GM18867 (cell line): Measurements from ENCODE around the gene ITPKB.

Experiments
- ATAC-seq: cut with Tn5 transposase; IDR thresholded peaks from one replicate; pipeline ENCODE4 v1.9.1; 2021; ENCODE audit warnings: mild to moderate bottlenecking, moderate library complexity; ENCODE audit not compliant: unreplicated experiment

The ITPKB gene

DNA sequence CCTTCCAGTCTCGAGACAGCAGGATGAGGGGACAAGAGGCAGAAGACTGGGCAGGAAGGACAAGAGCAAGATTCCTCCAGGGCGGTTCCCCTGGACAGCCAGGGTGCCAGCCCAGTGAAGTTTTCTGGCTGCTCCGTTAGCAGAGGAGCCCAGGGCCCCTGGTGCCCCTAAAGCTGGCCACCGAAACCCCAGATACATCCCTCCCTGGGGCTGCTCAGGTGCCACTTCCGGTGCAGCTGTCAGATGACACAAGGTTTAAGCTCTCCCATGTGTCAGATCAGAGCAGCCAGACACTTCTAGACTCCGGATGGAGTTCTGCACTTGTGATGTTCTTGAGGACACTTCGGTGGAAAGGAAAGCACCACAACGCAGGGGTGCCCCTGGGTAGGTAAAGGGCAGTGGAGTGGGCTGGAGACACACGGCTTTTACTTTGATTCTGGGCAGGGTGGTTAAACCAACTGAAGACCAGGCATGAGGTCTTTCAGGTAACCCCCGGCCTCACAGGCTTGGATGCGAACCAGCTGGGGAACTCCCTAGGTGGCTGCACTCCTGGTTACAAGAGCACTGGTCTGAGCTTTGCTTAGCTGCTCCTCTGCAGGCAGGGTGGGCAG, 85.7 kb downstream of the ITPKB start:
- peak; percentile 85 for ATAC-seq

DNA sequence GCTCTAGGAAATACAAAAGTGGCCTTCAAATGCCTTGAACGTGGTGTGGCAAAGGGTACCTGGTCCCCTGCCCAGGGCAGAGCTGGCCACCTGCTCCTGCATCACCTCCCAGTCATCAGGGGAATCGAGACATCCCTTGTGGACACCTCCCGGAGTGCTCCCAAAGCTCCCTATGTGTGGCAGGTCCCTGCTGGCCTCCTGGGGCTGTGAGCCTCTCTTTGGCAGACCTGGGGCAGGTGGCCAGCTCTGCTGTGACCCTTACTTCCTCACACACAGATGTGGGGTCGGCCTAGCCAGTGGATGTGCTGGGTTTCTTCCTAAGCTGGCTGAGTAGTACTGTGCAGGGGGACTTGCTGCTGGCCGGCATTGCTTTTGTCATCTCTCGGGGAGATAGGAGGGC, 86.5 kb downstream of the ITPKB start:
- ATAC-seq, result no peak

DNA sequence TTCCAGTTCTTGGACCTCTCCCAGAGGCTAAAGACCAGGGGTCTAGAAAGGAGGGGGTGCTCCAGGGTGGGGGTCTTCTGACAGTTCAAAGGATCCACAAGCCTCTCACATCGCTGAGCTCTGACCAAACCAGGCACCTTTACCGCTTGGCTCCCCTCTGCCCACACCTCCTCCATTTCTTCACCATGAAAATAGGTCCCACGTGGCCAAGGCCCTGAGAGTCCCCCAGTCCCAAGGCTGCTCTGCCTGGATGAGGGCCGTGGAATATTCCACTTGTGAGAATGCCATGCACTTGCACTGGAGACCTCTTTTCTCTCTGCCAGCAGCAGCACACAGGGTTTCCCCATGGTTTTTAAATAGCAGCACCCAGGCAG, 87.4 kb downstream of the ITPKB start:
- no peak for ATAC-seq

DNA sequence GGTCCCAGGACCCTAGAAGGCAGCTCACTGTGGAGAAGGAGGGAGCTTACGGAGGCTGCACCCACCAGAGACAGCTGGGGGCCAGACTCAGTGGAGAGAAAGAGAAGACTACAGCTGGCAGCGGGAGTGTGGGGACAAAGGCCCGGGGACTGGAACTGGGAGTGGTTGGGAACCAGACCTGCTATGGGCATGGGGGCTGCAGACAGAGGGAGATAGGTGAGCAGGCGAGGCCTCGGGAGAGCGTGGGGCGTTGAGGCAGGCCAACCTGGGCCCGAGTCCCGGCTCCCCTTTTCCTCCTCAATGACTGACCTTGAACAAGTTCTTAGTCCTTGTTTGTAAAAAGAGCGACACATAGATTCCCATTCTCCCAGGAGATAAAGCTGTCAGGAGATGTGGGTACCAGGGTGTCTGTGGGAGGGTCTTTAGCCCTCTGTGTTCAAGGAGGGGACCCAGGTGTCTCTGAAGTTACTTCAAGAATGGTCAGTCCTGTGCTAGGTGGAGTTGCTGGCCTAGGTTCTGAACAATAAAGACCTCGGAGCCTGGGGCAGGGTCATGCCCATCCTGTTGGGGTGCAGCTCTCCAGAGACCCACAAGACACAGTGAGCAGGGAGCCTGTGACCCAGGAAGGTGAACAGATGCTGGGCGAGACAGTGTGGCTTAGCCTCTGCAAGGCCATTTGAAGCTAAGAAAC, 87.9 kb downstream of the ITPKB start:
- ATAC-seq, result no peak

DNA sequence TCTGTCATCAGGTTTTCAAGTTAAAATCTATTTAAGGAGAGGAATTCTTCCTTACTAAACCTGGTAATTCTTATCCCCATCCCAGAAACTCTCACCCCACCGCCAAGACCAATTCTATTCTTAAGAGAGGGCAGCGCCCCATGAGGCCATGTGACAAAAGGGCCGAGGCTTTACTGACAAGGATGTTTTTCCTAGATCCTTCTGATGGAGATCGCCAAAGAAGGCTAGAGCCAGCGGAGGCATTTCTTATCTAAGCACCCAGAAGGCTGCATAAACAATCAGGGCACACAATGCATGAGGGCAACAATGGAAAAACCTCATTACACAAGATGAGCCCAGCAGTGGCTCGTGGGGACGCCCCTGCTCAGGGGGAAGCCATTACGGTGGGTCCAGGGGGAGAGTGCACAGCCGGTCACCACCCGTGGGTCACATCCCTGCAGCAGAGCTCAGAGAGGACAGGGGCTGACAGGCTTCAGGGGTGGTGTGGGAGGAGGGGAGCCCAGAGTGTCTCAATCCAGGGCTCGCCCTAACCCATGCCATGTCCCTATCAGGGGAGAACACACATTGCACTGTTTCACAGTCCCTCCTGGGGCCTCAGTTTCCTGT, 88.7 kb downstream of the ITPKB start:
- no peak for ATAC-seq

DNA sequence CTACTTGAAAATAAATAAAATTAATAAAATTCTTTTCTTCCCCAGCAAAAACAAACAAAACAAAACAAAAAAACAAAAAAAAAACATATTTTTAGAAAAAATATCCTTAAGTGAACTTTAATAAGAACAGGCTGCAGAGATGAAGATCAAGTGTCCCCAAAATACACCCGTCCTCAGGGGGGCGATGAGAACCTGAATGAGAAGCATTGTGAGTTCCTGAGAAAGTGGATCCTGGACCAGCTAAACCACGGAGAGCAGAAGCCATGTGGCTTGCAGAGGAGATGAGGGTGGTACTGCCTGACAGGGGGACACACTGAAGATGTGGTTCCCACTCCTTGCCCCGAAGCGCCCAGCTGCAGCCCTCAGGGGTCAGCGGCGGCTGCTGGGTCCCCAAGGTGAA, 89.3 kb downstream of the ITPKB start:
- ATAC-seq, result no peak

DNA sequence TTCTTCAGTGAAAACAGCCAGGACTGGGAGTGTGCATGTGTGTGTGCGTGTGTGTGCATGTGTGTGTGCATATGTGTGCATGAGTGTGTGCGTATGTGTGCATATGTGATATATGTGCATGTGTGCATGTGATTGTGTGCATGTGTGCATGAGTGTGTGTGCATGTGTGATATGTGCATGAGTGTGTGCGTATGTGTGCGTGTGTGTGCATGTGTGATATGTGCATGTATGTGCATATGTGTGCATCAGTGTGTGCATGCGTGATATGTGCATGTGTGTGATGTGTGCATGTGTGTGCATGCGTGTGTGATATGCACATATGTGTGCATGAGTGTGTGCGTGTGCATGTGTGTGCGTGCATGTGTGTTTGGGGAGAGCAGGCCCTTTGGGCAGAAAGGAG, 89.8 kb downstream of the ITPKB start:
- no peak for ATAC-seq

DNA sequence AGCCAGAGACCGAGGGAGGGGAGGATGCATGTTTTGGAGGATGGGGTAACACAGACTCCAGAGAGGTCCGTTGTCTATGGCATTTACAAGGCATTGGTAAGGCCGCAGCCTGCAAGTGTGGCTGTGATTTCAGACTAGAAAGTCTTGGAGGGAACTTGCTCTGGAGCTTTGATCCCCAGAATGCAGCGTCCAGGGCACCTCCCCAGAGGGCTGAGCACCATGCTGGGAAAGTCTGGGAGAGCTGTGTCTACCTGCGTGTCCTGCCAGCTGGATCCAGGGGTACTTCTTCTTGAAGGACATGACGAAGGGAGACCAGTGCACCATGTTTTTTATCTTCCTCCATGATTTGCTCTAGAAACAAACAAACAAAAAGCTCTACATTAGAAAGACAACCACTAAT, 90.7 kb downstream of the ITPKB start:
- ATAC-seq, result no peak

DNA sequence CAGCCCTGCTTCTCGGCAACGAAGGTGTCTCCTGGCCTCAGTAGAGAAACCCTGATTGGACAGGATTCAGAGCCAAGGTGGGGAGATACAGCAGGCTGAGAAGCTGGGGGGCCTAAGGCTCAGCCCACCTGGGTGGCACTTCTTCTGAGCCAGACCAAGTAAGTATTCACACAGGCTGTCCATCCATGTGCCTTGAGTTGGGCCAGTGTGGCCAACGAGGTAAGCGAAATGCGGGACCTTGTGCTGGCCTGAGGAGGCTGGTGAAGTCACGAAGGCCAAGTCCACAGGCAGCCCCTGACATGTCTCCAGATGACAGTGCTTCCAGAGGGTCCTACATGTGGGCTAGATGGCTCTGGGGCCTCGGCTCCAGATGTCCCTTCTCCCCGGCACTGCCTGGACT, 91.4 kb downstream of the ITPKB start:
- ATAC-seq, result no peak

DNA sequence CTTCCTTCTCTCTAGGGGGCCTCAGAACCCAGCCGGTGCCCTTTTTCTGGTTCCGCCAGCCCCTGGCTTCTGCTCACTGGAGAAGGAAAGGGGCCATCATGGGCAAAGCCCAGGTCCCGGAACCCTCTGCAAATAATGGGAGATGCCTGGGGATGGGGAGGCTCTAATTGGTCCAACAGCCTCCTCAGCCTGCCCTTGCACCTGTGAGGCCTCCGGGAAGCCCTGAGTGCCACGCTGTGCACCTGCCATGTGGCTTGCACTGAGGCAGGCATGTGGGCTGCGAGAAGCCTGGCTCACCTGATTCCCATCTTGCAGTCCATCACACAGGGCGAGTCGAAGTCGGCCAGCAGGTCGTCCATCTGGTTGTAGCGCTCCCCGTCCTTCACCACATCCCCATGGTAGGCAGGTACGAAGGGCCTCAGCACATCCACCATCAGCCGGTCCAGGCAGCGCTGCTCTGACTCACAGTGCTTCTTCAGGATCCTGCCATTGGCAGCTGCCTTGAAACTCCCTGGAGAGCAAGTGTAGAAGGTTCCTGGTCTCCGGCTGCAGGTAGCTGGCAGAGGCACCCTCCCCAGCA, 92.1 kb downstream of the ITPKB start:
- no peak for ATAC-seq

DNA sequence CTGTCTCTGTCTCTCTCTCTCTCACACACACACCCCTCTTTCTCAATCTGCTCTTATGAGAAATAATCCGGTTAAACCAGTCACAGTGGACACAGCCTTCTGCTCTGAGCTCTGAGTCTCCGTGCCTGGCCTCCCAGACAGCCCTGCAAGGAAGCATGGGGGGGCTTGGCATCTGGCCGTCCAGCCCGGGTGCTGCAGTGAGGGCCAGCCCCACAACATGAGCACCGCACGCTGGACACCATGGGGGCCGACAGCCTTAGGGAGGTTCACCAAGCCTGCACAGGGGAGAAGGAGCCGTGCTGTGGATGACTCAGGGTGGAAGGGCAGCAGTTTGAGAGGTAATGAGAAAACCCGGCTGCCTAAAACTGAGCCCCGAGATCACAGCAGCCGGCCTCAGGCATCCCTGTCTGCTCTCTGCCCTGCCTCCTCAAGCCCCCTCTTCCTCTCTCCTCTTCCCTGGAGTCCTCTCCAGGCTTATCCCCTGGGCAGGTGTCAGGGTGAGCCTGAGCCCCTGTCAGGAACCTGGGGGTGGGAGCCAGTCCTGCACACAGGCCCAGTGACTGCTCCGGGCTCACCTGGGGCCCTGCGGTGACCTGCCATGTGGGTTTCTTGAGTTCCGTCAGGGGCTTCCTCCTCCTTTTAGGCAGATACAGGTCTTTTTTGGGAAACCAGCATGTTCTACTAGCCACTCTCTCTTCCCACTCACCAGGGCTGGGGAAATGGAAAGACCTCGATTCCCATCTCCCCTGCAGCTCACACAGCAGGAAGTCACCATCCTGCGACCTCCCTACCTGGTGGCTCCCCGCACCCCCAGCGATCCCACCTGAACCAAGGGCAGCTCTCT, 92.8 kb downstream of the ITPKB start:
- no peak for ATAC-seq

DNA sequence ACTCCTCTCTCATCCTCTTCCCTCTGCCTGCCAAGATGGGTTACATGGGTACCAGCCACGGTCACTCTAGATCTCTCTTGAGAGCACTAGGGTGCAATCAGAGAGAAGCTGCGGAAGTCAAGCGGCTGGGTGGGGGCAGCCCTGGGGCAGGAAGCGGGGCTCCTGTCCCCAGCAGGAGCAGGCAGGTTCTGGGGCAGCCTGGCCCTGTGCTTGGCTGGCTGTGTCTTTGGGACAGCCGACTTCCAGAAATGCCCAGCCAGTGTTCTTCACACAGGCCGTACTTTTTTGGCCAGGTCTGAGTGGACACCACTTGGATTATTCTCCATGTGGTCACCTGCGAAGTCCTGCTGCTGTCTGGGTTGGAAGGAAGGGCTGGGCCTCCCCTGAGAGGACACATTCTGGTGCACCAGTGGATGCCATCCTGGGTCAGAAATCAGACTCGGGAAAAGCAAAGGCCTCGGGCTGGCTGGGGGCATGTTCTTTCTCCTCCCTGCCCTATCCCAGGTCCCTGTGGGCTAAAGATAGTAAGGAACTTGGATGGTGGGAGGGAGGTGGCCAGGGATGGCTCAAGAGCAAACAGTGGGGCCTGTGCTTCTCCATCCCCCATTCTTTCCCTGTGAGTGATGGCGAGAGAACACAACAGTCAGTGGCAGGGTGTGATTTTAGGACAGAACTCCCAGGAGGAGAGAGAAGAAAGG, 93.7 kb downstream of the ITPKB start:
- no peak for ATAC-seq

DNA sequence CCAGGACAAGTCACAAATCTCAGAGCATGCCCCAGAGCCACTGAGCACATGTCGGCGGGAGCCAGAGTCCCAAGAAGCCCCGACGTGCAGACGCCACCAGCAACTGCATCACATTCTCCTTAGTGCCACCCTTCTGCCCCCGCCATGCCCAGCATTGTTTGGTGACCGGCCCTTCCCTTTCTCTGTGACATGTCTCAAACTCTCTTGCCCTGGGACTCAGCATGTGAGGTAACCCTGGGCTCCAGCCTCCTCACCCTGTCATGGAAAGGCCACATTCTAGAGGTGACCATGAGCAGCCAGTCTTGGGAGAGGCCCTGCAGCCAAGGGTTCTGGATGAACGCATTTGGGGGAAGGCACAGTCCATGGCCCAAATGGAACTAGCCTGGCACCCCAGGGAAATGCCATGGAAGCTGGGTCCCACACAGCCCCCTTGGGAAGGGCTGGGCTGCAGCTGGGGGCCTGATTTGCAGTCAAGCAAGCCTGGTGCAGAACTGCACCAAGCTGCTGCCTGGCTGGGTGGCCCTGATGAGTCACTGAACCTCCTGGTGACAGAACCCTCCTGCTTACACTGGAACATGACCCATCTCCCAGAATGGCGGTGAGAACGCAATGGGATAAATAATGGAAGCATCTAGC, 94.4 kb downstream of the ITPKB start:
- no peak for ATAC-seq

DNA sequence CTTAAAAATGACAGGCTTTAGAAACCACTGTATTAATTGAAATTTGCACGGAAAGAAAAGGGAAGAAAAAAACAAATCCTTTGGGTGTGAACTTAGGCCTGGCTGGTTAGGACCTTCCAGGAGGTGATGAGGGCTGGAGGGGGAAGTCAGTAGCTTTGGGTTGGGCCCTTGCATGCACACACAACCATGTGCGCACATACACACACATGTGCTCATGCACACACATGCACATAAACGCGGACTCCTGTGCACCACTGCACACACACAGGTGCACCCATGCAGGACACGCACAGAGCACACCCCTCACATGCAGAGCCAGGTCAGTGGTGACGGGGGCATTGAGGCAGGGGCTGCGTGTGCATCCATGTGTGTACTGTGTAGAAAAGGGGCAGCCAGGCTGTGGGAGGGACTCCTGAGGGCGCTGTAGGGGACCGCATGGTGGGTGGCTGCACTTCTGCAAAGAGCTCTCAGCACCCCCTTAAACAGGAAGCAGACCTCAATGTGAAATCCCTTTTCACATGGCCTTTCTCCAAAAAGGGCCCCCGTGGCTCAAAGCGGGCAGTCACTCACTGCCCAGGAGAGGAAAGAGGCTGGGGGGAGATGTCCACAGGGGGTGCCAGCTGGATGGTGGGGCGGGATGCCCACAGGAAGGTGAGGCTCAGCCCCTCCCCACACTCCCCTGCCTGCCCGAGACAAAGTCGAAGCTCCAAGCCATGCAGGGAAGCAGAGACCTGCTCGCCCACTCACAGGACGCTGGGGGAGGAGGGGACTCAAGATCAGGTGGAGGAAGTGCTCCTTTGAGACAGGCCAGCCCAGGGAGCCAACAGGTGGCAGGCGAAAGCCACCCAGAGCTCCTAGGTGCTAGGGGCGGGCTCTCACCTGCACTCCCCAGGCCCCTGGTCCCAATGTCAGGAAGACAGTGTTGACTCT, 95.2 kb downstream of the ITPKB start:
- ATAC-seq, result peak; percentile 47

DNA sequence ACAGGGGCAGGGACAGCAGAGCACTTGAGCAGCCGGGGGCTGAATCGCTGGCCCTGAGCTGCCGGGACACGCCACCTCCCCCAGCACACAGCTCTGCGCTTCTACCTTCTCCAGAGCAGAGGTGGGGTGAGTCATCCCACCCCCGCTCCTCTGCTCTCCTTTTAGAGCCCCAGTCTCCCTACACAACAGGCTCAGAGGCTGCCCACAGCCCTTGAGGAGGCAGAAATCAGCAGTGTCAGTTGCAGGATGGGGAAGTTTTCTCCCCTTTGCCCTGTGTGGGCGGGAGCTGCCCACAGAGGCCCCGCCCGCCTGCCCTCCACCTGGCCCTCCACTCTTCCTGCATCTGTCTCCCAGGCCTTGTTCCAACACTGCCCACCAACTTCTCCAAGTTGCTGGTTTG, 95.9 kb downstream of the ITPKB start:
- peak; percentile 57 for ATAC-seq

DNA sequence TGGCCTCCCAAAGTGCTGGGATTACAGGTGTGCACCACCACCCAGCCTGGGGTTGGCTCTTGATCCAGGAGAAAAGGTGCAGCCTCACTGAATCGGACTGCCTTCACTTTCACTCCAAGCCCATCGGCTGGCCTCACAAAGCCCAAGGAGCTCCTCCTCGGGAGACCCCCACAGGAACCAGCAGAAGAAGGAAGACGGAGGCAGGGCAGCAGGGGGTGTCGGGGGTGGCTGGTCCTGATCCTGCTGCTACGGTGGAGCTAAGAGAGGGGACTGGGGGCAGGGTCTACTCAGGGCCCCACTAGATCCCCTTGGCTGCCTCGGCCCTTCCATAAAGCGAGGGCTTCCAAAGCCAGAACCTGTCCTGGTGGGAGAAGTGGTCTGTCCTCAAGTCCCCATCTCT, 96.7 kb downstream of the ITPKB start:
- ATAC-seq, result no peak

DNA sequence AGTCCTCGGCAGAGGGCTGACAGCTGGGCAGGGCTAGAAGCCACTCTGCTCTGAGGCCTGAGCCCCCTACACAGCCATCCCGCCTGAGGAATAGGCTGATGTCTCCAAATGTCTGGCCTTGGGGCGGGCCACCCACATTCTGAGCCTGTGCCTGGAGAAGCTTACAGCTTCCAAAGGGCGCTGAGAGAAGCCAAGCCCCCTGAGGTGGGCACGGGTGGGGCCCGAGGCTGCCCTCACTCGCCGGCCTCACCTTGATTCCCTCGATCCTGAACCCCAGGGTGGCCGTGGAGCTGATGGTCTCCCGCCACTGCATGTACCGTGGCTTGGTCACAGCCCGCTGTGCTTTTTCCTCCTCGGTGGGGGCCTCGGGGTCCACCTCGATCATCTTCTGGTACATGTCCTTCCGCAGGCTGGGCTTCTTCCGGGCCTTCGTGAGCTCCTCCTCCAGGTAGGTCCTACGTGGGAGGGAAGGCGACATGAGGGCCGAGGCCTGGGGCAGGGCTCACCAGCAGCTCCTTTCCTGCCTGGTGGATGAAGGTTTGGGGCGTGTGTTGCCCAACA, 97.3 kb downstream of the ITPKB start:
- no peak for ATAC-seq

DNA sequence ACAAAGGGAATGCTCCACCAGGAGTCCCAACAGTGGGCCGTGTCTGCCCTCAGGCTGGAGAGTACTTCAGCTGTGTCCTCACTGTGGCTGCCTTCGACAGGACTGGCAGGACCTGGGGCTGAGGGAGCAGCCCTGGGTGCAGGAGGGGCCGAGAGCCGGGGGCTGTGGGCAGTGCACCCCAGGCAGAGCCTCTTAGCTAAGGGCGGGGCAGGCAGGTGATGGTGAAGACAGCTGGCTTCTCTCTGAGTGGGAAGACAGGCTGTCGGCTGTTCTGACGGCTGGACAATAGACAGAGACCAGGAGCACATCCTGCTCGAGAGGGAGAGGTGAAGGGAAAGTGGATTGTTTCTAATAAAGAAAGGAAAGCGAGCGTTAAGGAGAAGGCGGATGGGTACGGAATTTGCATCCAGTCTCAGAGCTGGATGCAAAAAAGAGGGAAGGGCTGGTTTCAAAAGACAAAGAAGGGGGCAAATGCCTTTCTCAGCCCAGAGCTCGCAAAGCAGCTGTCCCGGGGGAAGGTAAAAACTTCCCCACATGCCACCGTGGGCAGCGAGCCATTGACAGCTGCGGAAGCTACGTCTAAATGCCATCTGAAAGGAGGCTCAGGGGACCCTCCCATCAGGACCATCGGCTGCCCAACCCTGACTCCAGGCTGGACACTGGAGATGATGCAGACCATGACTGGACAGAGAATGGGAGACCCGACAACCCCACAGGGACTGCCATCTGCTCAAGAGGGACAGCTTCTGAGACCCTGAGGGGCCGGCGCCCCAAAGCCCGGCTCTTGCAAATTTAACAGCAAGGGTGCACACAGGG, 98.6 kb downstream of the ITPKB start:
- no peak for ATAC-seq
